PFSK-1 (cell line): ENCODE data around the gene NPAS2.

ENCODE experiments used
- FOXP2 ChIP-seq: optimal IDR thresholded peaks from 2 replicates; pipeline ENCODE3; 2011; ENCODE audit warnings: borderline replicate concordance, control low read depth, inconsistent platforms; ENCODE audit not compliant: insufficient read depth; ENCODE audit errors: extremely low read length, extremely low read depth
- POLR2AphosphoS5 ChIP-seq: IDR thresholded peaks from 2 replicates; pipeline ENCODE4 v1.6.1; 2012; ENCODE audit warnings: low read depth, mild to moderate bottlenecking, control low read depth, low read length, moderate library complexity
- REST ChIP-seq, 2 experiments: IDR thresholded peaks; 2 replicates each; pipeline versions ENCODE4 v1.6.1 to v1.8.0; 2011 to 2012; ENCODE audit warnings: low read depth in 2 of 2, low read length in 2 of 2, control low read depth in 1 of 2, inconsistent platforms in 1 of 2, mild to moderate bottlenecking in 1 of 2, moderate library complexity in 1 of 2; ENCODE audit not compliant: insufficient read depth in 1 of 2
- SIN3A ChIP-seq: IDR thresholded peaks from 2 replicates; pipeline ENCODE4 v1.6.1; 2012; ENCODE audit warnings: mild to moderate bottlenecking, low read length, moderate library complexity, borderline replicate concordance; ENCODE audit not compliant: insufficient read depth
- TAF1 ChIP-seq: IDR thresholded peaks from 2 replicates; pipeline ENCODE4 v1.6.1; 2012; ENCODE audit warnings: low read length, control low read depth, borderline replicate concordance; ENCODE audit not compliant: insufficient read depth

DNA sequence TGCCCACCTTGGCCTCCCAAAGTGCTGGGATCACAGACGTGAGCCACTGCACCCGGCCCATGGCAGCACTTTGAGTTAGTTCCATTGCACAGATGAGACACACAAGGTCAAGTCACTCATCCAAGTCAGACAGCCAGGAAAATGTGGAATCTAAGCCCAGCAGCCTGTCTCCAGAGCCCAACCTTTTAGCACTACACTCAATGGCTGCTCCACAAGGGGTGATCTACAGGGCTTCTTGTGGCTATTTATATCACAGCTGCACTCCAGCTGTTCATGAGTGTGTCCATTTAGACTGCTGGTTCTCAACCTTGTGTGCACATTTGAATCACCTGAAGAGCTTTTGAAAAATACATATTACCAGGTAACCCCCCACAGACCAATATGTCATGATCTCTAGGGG is 109.2 kb downstream of the NPAS2 start:
- TF ChIP-seq TAF1 (no peak), POLR2AphosphoS5 (no peak), REST (IDR thresholded peaks at IDR 0.05; ENCODE audit: insufficient read depth in 1 of 2, low read depth in 2 of 2, low read length in 2 of 2) (no peak), FOXP2 (no peak), SIN3A (no peak)
